Erythroblast (primary cell): ENCODE results near the gene P2RX1.

Experiments
- GATA1 ChIP-seq: IDR thresholded peaks from 2 replicates; pipeline ENCODE4 v1.6.1; 2011; ENCODE audit warnings: low read depth, mild to moderate bottlenecking, control low read depth, low read length, moderate library complexity
- POLR2A ChIP-seq: IDR thresholded peaks from 2 replicates; pipeline ENCODE4 v1.6.1; 2011; ENCODE audit warnings: mild to moderate bottlenecking, low read length

DNA sequence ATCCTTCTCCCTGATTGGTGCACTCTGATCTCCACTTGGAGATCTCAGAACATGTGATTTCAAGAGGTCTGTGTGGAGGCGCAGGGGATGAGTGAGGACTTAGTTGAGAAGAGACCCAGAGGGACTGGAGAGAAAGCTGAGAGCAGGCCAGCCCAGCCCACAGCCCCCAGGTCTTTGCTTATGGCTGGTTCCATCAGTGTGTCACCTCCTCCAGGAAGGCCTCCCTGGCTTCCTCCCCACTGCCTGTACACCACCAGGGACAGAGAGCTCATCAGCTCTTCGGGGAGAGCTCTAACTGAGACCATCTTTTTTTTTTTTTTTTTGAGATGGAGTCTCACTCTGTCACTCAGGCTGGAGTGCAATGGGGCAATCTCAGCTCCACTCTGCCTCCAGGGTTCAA lies 3.4 kb downstream of the P2RX1 start:
- TF ChIP-seq POLR2A (no peak), GATA1 (no peak)
